ENCODE results near the gene OTUD7B. TPM values are rescaled to one million over a fixed set of nuclear protein-coding genes. Genes with fewer than 3 reads are reported as not detected.
A peak's percentile ranks its signal among the peaks of the same experiment; 100 is the strongest.

Gene OTUD7B
- total and polyA plus RNA-seq, 9 of the 15 experiments (the other 6 are each of a cell fraction or from before 2014, with no cell fraction given) = 0.96 to 18.8 (median 7.4) TPM

- in situ Hi-C loops (cut with MboI) (no loop called here), intact Hi-C loops (cut with micrococcal nuclease) (no loop called here)
- peak overlapping the region; percentile 75 for H2AFZ ChIP-seq (ENCODE audit: low read depth, low read length)
- peak overlapping the region; percentile 68 for H3K4me2 ChIP-seq (ENCODE audit: insufficient read depth, low read length)
- no peaks in the 10 kb centered on the region for H3K27me3 ChIP-seq (ENCODE audit: control insufficient read depth in 2 of 2, insufficient read depth in 2 of 2, low read length in 2 of 2)
- H3K4me1 ChIP-seq (replicated peaks in 1 of 2; ENCODE audit: control insufficient read depth in 2 of 2, insufficient read depth in 2 of 2, low read length in 2 of 2) = peaks cover 23 to 39% of the 10 kb centered on the region in 2 experiments
- no peaks in the 10 kb centered on the region for H3K36me3 ChIP-seq (ENCODE audit: control insufficient read depth, insufficient read depth, low read length)
- FAIRE-seq (peak; percentile 49), DNase-seq (ENCODE audit: extremely low read depth in 1 of 4, low spot score in 3 of 4) (no peak), ATAC-seq (no peak)
- H3K4me3 ChIP-seq = peak overlapping the region; percentile 2; the same call in 1 of the 2 replicates
- no TSS peak for BruUV-seq (replicated peaks)
- H3K79me2 ChIP-seq (ENCODE audit: control insufficient read depth, insufficient read depth, low read length) = no peaks in the 10 kb centered on the region
- peak overlapping the region; percentile 24 to 53; a peak in 3 of 4 replicates for H3K9ac ChIP-seq (ENCODE audit: insufficient read depth in 1 of 2, low read depth in 2 of 2, low read length in 2 of 2)
- WGBS (ENCODE audit: insufficient coverage, low coverage, missing lambda C conversion rate) = 19% methylated on average over 8 of the region's 8 CpGs
- CTCF ChIA-PET (ENCODE audit: low intra/inter-chr PET ratio) = no interaction called here
- POLR2A ChIA-PET = interaction anchor here (0.6 to 2.7 kb wide), 5 partner anchors 8 to 250 kb away, joined by 3 to 24 read pairs (median 3); partner anchors contain the start of gene SF3B4
- no peaks in the 10 kb centered on the region for H3K9me1 ChIP-seq (ENCODE audit: control insufficient read depth, insufficient read depth, low read length)
- H3K9me3 ChIP-seq (replicated peaks; ENCODE audit: control insufficient read depth, insufficient read depth, low read depth, low read length) = no peaks in the 10 kb centered on the region
- H3K27ac ChIP-seq (ENCODE audit: extremely low read depth, low read depth, low read length) = no peak overlapping the region
- no peaks in the 10 kb centered on the region for H4K20me1 ChIP-seq (replicated peaks; ENCODE audit: control insufficient read depth, insufficient read depth, low read length)
- no peak for TF ChIP-seq ZNF311 (CRISPR knock-in tag; IDR thresholded peaks at IDR 0.05)
- no peak for TF ChIP-seq CREBBP (IDR thresholded peaks at IDR 0.05; ENCODE audit: low read depth, low read length)
- no peak for TF ChIP-seq SRSF9 (IDR thresholded peaks at IDR 0.05; ENCODE audit: borderline replicate concordance, low read depth, low read length)
- no peak for TF ChIP-seq CHD4 (IDR thresholded peaks at IDR 0.05; ENCODE audit: insufficient read depth, insufficient replicate concordance, low read depth, low read length, poor library complexity, severe bottlenecking)
- TF ChIP-seq PTBP1 (IDR thresholded peaks at IDR 0.05; ENCODE audit: low read depth, low read length) = no peak
- TF ChIP-seq ZNF79 (CRISPR knock-in tag; IDR thresholded peaks at IDR 0.05; ENCODE audit: low read depth) = no peak
- 0 out of 4 replicates have a peak, but pooled peaks of 1 of the 2 experiments have one; percentile 42 for TF ChIP-seq TEAD1 (CRISPR knock-in tag; IDR thresholded peaks at IDR 0.05)
- TF ChIP-seq ZBTB49 (CRISPR knock-in tag; IDR thresholded peaks at IDR 0.05; ENCODE audit: borderline replicate concordance) = no peak
- peak; percentile 31 for TF ChIP-seq MEIS2 (IDR thresholded peaks at IDR 0.05; ENCODE audit: partially characterized antibody)
- TF ChIP-seq LCOR (CRISPR knock-in tag; IDR thresholded peaks at IDR 0.05) = 0 out of 2 replicates have a peak, but pooled peaks have one; percentile 37
- TF ChIP-seq CUX1 (CRISPR knock-in tag; IDR thresholded peaks at IDR 0.05) = no peak
- 0 out of 2 replicates have a peak, but pooled peaks have one; percentile 2 for TF ChIP-seq JUND (IDR thresholded peaks at IDR 0.05; ENCODE audit: borderline replicate concordance, low read depth, low read length)
- no peak for TF ChIP-seq JUND (tag; IDR thresholded peaks at IDR 0.05; ENCODE audit: borderline replicate concordance, low read depth, low read length)
Observed at GRCh38 chr1:149936992-149937705, 73.4 kb downstream of the OTUD7B start.

Data from K562 (cell line).